CD14-positive monocyte (primary cell): ENCODE measurements around the gene JAK1. TPM values are rescaled to one million over a fixed set of nuclear protein-coding genes. Genes with fewer than 3 reads are reported as not detected.

Experiments
- DNase-seq, 3 donors: peaks; one replicate each; pipeline ENCODE4 v3.0.0-alpha.2; 2011 to 2022
- H2AFZ ChIP-seq: 2 replicates; pipeline ENCODE4 v1.6.0; 2012; ENCODE audit warnings: mild to moderate bottlenecking, low read depth, low read length, inconsistent platforms; ENCODE audit not compliant: insufficient read depth, poor library complexity, severe bottlenecking
- H3K27ac ChIP-seq, 2 donors: 1 replicate in 1 of 2; 2 replicates in 1 of 2; pipeline ENCODE4 v1.5.1; 2012 to 2013; ENCODE audit warnings: low read length in 2 of 2, control low read depth in 1 of 2, inconsistent platforms in 1 of 2, low read depth in 1 of 2, mild to moderate bottlenecking in 1 of 2
- H3K27me3 ChIP-seq, 2 donors: one replicate each; pipeline versions ENCODE4 v1.6.0 to v1.6.1; 2011 to 2013; ENCODE audit warnings: low read length in 2 of 2; ENCODE audit not compliant: control insufficient read depth in 2 of 2, insufficient read depth in 2 of 2
- H3K36me3 ChIP-seq, 2 donors: replicated peaks in 1 of 2; 1 replicate in 1 of 2; 2 replicates in 1 of 2; pipeline versions ENCODE4 v1.5.1 to v1.6.1; 2012 to 2013; ENCODE audit warnings: low read length in 2 of 2, control low read depth in 1 of 2, inconsistent platforms in 1 of 2, mild to moderate bottlenecking in 1 of 2; ENCODE audit not compliant: insufficient read depth in 2 of 2, control insufficient read depth in 1 of 2
- H3K4me1 ChIP-seq, 2 donors: 1 replicate in 1 of 2; 2 replicates in 1 of 2; pipeline versions ENCODE4 v1.5.1 to v1.6.1; 2012 to 2013; ENCODE audit warnings: low read length in 2 of 2, control low read depth in 1 of 2, inconsistent platforms in 1 of 2, mild to moderate bottlenecking in 1 of 2, moderate library complexity in 1 of 2; ENCODE audit not compliant: insufficient read depth in 2 of 2, control insufficient read depth in 1 of 2
- H3K4me2 ChIP-seq: replicated peaks from 2 replicates; pipeline ENCODE3; 2012; ENCODE audit warnings: low read length, moderate library complexity, mild to moderate bottlenecking; ENCODE audit not compliant: poor library complexity, severe bottlenecking; ENCODE audit errors: extremely low read depth
- H3K4me3 ChIP-seq, 3 experiments: fragments of 200-600 bp in 1 of 3; sonication (generic) in 1 of 3; replicated peaks in 1 of 3; 1 replicate in 2 of 3; 2 replicates in 1 of 3; pipeline ENCODE4 v1.5.1; 2011 to 2013; ENCODE audit warnings: low read length in 3 of 3, mild to moderate bottlenecking in 3 of 3, control low read depth in 2 of 3, low read depth in 2 of 3, inconsistent platforms in 1 of 3, moderate library complexity in 1 of 3
- H3K79me2 ChIP-seq: 2 replicates; pipeline ENCODE4 v1.6.0; 2012; ENCODE audit warnings: mild to moderate bottlenecking, control low read depth, inconsistent platforms, low read length, moderate library complexity; ENCODE audit not compliant: insufficient read depth
- H3K9ac ChIP-seq: 2 replicates; pipeline ENCODE4 v1.6.0; 2017; ENCODE audit warnings: low read length, mild to moderate bottlenecking; ENCODE audit not compliant: insufficient read depth, poor library complexity, severe bottlenecking
- H3K9me3 ChIP-seq, 2 donors: replicated peaks in 1 of 2; 1 replicate in 1 of 2; 2 replicates in 1 of 2; pipeline versions ENCODE4 v1.5.1 to v1.6.1; 2012 to 2013; ENCODE audit warnings: low read length in 2 of 2, control low read depth in 1 of 2; ENCODE audit not compliant: control insufficient read depth in 1 of 2, insufficient read depth in 1 of 2
- H4K20me1 ChIP-seq: 2 replicates; pipeline ENCODE4 v1.6.0; 2012; ENCODE audit warnings: mild to moderate bottlenecking, low read length, control low read depth, moderate library complexity; ENCODE audit not compliant: insufficient read depth
- H3K27ac Mint-ChIP-seq, 7 donors: one replicate each; pipeline ENCODE4 v1.8.0; 2020; ENCODE audit warnings: mild to moderate bottlenecking in 7 of 7, mixed read lengths in 7 of 7, moderate library complexity in 6 of 7, inconsistent platforms in 2 of 7
- H3K27me3 Mint-ChIP-seq, 3 donors: one replicate each; pipeline ENCODE4 v1.8.0; 2021 to 2022; ENCODE audit warnings: low read depth in 3 of 3, mild to moderate bottlenecking in 3 of 3, mixed read lengths in 3 of 3, moderate library complexity in 3 of 3, inconsistent platforms in 1 of 3
- H3K36me3 Mint-ChIP-seq, 2 donors: one replicate each; pipeline ENCODE4 v1.8.0; 2020; ENCODE audit warnings: mixed read lengths in 2 of 2, inconsistent platforms in 1 of 2, mild to moderate bottlenecking in 1 of 2
- H3K4me1 Mint-ChIP-seq: one replicate; pipeline ENCODE4 v1.8.0; 2020; ENCODE audit warnings: mild to moderate bottlenecking, mixed read lengths
- H3K4me3 Mint-ChIP-seq, 2 donors: one replicate each; pipeline ENCODE4 v1.8.0; 2020; ENCODE audit warnings: mild to moderate bottlenecking in 2 of 2, mixed read lengths in 2 of 2, moderate library complexity in 1 of 2
- H3K9me3 Mint-ChIP-seq, 7 donors: one replicate each; pipeline ENCODE4 v1.8.0; 2020 to 2022; ENCODE audit warnings: mixed read lengths in 7 of 7, mild to moderate bottlenecking in 6 of 7, moderate library complexity in 6 of 7, inconsistent platforms in 2 of 7
- CTCF ChIP-seq: fragments of 200-600 bp; IDR thresholded peaks from one replicate; pipeline ENCODE4 v1.8.0; 2022; ENCODE audit warnings: antibody characterized with exemption, mild to moderate bottlenecking
- WGBS: methylation state at CpG from one replicate; pipeline ENCODE4 v1.1.5; 2013; ENCODE audit warnings: missing lambda C conversion rate; ENCODE audit not compliant: insufficient coverage; 5-methylcytosine and 5-hydroxymethylcytosine counted together
- intact Hi-C, 2 donors: fragments of 100-400 bp; cut with micrococcal nuclease; formaldehyde crosslinking; loops; one replicate each; pipeline versions ENCODE4 v1.15.0 to v1.15.1; 2023
- polyA plus RNA-seq, 3 donors: library from polyadenylated mRNA; depleted of rRNA in 1 of 3; unstranded in 2 of 3; stranded (reverse) in 1 of 3; fragments of 300-500 nt in 2 of 3; fragments of >200 nt in 1 of 3; fragmentation: Illumina TruSeq in 2 of 3; gene quantifications; 1 replicate in 2 of 3; 2 replicates in 1 of 3; pipeline ENCODE4 v1.2.3, GENCODE V29; 2012 to 2021

JAK1 gene
- polyA plus RNA-seq, 3 donors = 43.1 to 76.2 (median 72.6) TPM

- H3K36me3 Mint-ChIP-seq = peaks cover 82 to 88% of the 10 kb centered on the region in 2 donors
- no peak for TF ChIP-seq CTCF
- no peak overlapping the region for H3K4me2 ChIP-seq
- intact Hi-C loops = no loop called here
- H4K20me1 ChIP-seq = no peaks in the 10 kb centered on the region
- H3K4me3 ChIP-seq = no peak overlapping the region
- no peak overlapping the region for H2AFZ ChIP-seq
- H3K79me2 ChIP-seq = no peaks in the 10 kb centered on the region
- H3K27ac Mint-ChIP-seq = peak overlapping the region in 4 of 7 donors; percentile 3 to 77 (median 46)
- H3K36me3 ChIP-seq = peaks cover 73 to 89% of the 10 kb centered on the region in 2 donors
- H3K4me1 ChIP-seq = peaks cover 10 to 11% of the 10 kb centered on the region in 2 donors
- H3K9ac ChIP-seq = no peak overlapping the region
- no peaks in the 10 kb centered on the region for H3K9me3 ChIP-seq
- 95% methylated on average over 9 of the region's 10 CpGs for WGBS
- no peak overlapping the region for H3K27ac ChIP-seq
- H3K9me3 Mint-ChIP-seq = no peaks in the 10 kb centered on the region
- H3K27me3 Mint-ChIP-seq = peaks cover 0 to 2% (median 1%) of the 10 kb centered on the region in 3 donors
- no peak for DNase-seq
- peaks cover 16% of the 10 kb centered on the region for H3K4me1 Mint-ChIP-seq
- H3K4me3 Mint-ChIP-seq = no peak overlapping the region
- H3K27me3 ChIP-seq = no peaks in the 10 kb centered on the region
Observed at GRCh38 chr1:64846573-64847430, 119.5 kb downstream of the JAK1 start.

- peaks cover 84 to 91% of the 10 kb centered on the region in 2 donors for H3K36me3 Mint-ChIP-seq
- intact Hi-C loops = no loop called here
- Histone ChIP-seq H3K9ac (no peak overlapping the region), H3K27me3 (no peaks in the 10 kb centered on the region), H3K27ac (no peak overlapping the region), H3K4me2 (no peak overlapping the region), H3K9me3 (no peaks in the 10 kb centered on the region), H3K79me2 (no peaks in the 10 kb centered on the region), H3K36me3 (peaks cover 79 to 91% of the 10 kb centered on the region in 2 donors), H2AFZ (no peak overlapping the region), H3K4me3 (no peak overlapping the region), H4K20me1 (no peaks in the 10 kb centered on the region), H3K4me1 (peaks cover 15% of the 10 kb centered on the region in 2 donors)
- H3K4me1 Mint-ChIP-seq = peaks cover 15% of the 10 kb centered on the region
- H3K9me3 Mint-ChIP-seq = no peaks in the 10 kb centered on the region
- 100% methylated on average over 11 of the region's 13 CpGs for WGBS
- peak overlapping the region in 3 of 7 donors; percentile 15 to 70 (median 32) for H3K27ac Mint-ChIP-seq
- DNase-seq = no peak
- H3K27me3 Mint-ChIP-seq = peaks cover 0 to 2% (median 1%) of the 10 kb centered on the region in 3 donors
- H3K4me3 Mint-ChIP-seq = no peak overlapping the region
- no peak for TF ChIP-seq CTCF
Observed at GRCh38 chr1:64845831-64846425, 120.4 kb downstream of the JAK1 start.
